Activated T-cell treated with anti-CD3 and anti-CD28 coated beads, Interleukin-2, amount 50 U/mL, for 48 hours (primary cell): ENCODE results near the gene LRMDA.
"Not testable (repeated sequence)": the region's sequence is repeated elsewhere in the genome, so short reads cannot be mapped to it uniquely, and the experiment has no call there.

ENCODE experiments used
- DNase-seq, 2 experiments: peaks; one replicate each; pipeline ENCODE4 v3.0.0-alpha.2; 2020

The LRMDA gene

DNA sequence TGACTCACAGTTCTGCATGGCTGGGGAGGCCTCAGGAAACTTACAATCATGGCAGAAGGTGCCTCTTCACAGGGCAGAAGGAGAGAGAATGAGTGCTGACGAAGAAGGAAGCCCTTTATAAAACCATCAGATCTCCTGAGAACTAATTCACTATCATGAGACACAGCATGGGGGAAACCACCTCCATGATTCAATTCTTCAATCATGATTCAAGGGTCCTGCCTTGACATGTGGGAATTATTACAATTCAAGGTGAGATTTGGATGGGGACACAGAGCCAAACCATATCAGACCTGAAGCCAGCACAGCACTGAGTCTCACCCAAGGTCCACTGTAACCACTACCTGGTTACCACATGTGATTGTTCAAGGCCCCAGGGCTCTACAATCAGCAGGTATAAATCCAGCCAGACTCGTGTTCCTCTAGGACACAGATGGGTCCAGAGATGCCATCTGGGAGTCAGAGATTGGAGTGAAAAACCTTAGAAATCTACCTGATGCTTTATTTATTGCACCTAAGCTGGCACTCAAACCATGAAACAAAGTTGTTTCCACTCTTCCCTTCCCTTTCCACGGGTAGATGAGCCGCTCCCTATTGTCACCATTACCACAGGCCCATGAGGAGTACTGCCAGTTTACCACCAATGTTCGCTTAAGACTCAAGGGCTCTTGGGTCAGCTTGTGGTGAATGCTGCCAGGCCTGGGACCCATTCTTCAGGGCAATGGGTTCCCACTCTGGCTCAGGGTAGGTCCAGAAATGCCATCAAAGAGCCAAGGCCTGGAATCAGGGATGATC lies 1061.5 kb downstream of the LRMDA start:
- no peak for DNase-seq

DNA sequence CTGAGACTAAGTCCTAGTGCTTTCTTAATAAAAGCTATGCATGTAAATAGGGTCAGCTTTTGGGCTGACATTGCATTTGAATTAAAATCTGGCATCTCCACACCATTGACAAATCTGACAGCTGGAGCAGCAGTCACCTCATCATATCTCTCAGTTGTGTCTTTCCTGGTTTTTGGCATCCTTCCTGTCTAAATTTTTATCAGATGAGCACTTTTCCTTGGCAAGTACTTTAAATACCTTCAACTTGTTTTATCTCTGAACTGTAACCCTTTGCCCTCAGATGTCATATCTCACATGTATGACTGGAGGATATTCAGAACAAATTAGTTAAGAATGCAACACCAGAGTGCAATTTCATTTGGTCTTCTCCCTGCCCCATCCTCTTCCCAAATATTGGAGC lies 1066.2 kb downstream of the LRMDA start:
- no peak for DNase-seq

DNA sequence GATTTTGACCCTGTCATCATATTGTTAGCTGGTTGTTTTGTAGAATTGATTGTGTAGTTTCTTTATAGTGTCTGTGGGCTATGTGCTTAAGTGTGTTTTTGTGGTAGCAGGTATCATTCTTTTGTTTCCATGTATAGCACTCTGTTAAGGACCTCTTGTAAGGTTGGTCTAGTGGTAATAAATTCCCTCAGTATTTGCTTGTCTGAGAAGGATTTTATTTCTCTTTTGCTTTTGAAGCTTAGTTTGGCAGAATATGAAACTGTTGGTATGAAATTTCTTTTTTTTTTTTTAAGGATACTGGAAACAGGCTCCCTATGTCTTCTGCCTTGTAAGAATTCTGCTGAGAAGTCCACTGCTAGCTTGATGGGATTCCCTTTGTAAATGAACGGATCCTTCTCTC lies 1073.4 kb downstream of the LRMDA start:
- DNase-seq: no peak

DNA sequence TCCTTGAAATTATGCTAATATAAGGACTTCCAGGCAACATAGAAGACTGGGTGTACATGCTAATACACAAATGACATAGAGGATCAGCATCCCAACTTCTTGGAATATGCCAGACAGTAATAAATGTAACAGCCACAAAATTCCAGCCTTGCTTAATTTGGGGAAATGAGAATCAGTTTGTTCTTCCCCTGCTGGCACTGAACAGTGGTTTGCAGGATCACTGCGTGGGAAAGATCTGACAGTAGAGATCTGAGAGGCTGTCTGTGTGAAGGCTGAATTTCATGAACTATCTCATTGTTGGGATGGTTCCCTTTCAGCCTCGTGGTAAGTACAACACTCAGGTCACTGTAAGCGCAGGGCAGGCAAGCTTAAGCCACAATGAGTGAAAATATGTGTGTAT lies 1078.0 kb downstream of the LRMDA start:
- DNase-seq: no peak

- DNase-seq: no peak
These were observed 1082.9 kb downstream of the LRMDA start for GRCh38 chr10:76514321-76514720.

DNA sequence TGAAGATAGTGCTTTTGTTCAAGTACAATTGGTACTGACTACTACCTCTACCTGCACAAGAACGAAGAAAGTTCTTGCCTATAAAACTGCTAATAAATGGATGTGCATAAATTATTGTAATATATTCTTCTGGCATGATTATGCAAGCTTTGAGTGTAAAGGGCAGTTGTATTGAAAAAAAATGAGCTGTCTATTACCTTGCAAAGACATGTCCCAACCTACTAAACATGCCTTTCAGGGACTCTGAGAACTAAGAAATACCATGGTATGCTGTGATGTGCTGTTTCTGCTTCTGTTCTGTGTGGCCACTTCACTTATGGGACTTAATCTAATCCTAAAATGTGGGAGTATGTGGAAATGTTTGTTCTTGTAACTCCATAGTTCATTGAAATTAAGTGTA lies 1083.4 kb downstream of the LRMDA start:
- no peak for DNase-seq

DNA sequence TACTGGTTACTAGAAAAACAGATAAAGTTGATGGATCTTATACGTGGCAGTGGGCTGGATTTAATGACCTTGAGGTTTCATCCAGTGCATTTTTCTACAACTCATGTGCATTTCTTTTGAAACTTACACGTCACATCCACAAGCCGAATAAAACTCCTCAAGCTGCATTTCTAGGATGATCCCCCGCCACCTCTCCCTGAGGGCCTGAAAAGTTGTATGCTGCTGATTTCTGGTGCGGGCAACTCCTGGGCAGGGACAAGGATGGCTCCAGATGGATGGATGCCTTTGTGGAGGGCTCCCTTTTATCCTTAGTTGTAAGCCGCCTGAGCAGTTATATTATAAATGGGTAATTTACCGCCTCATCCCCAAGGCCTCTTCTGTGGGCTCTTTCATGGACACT lies 1091.1 kb downstream of the LRMDA start:
- no peak for DNase-seq

DNA sequence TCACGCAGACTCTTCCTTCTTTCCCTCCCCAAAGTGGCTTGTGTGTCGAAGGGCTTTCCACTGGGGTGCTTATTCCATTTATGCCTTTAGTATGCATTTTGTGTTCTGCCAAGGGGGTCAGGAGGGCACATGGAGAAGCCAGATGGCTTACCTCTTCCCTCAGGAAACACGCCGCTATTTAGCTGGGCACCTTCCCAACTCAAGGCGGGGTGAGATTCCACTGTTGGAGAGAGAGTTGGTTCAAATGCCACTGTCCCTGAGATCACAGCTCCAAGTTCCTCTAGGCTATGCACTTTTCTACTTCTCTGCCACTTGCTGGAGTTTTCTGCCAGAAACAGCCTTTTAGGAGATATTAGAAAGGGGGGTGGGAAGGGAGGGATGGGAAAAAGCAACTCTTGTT lies 1091.8 kb downstream of the LRMDA start:
- DNase-seq: no peak

DNA sequence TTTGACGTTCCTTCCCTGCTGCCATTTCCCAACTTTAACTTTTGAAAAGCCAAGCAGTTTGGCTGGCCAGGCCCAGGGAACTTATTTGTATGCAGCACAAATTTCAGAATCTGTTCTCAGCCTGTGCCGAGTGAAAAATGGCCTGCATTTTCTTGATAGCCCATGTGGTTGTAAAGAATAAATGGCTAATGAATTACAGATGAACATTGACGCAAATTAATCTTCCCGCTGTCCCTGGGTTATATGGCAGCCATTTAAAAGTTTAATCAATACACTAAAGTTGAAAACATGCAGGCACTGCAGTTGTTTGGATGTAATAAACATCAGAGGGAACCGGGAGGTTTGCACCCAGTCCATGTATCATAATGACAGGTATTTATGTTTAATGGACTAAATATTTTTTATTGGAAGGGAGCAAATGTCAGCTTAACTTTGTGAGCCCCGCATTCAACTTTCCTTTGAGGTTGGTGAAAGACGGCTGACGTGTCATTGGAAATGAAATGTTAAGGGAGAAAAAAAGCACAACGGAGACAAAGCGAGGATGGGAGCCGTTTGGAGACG lies 1092.4 kb downstream of the LRMDA start:
- DNase-seq: no peak

DNA sequence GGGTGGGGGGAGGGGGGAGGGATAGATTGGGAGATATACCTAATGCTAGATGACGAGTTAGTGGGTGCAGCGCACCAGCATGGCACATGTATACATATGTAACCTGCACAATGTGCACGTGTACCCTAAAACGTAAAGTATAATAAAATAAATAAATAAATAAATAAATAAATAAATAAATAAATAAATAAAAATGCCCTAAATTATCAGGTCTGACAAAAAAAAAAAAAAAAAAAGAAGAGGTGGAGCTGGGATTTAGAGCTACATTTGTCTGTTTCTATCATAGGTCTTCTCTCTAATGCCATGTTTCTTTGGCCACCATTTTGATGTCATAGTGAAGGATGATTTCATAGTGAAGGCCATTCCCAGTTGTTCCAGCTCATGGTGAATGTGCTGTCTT lies 1095.4 kb downstream of the LRMDA start:
- not testable (repeated sequence) for DNase-seq

GRCh38 chr10:76540331-76540730 lies 1108.9 kb downstream of the LRMDA start:
- DNase-seq: no peak

- no peak for DNase-seq
These were observed 1109.4 kb downstream of the LRMDA start for GRCh38 chr10:76540786-76541185.

DNA sequence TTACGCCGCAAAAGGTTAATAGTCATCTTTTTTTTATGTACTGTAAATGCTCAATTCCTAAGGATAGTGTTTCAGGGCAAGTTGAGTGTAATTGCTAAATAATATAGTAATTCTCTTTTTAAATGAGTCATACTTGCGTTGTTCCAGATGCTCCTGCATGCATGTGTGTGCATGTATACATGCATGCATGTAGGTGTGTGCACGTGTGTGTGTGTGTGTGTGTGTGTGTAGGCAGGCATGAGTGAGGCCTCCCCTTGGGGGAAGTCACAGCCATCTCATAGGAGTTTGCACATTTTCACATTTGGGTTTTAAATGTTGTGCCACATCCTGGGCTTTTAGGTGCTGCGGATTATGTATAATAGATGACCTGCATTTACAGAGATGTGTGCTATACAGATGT lies 1110.4 kb downstream of the LRMDA start:
- DNase-seq: no peak

GRCh38 chr10:76542307-76542930 lies 1111.0 kb downstream of the LRMDA start:
- no peak for DNase-seq

DNA sequence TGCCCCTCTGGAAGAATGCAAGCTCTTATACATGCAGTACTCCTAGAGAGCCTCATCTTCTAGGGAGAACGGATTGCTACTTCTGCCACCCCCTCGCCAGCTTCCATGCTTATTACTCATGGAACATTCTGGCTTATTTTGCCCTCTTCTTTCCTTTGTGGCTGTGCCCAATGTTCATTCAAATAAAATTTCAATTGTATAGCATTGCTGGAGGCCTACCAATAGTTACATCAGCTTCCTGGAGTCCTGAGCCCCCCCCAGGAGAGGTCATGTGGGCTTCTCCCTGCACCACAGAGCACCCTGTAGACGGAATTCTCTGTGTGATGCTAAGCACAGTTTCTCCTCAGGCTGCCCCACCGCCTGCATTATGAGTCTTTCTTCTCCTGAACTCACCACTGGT lies 1112.2 kb downstream of the LRMDA start:
- DNase-seq: no peak

DNA sequence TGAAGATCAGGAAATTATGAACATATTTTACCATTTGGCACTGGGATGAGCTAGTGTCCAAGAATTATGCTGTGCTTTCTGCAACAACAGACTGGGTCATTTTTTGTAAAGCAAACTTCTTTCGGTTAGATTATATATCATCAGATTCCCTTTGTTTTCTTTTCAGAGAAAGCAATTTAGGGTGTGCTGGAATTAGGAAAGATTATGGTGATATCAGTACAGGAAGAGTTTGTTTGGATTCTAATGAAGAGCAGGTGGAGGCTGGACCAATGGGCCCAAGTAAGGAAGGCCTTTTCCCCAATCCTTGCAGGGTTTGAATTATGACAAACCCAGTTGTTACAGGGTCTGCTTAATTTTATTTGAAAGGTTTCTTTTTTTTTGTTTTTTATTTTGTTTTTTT lies 1113.4 kb downstream of the LRMDA start:
- no peak for DNase-seq

DNA sequence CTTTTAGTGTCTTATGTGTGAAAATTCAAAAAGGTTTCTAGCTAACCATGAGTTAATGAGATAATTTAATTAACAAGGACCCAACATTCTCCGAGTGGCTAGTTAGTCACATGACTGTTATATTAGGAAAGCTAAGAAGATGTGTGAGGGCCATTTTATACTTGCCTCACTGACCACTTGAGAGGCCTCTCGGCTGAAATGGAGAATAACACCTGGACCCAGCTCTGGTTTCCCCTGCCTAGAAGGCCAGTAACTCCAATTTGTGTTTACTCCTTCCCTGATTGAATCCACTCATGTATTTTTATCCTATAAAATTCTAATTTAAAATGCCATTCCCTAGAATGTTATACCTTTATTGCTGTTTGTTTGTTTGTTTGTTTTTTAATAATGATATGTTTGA lies 1115.0 kb downstream of the LRMDA start:
- DNase-seq: no peak

DNA sequence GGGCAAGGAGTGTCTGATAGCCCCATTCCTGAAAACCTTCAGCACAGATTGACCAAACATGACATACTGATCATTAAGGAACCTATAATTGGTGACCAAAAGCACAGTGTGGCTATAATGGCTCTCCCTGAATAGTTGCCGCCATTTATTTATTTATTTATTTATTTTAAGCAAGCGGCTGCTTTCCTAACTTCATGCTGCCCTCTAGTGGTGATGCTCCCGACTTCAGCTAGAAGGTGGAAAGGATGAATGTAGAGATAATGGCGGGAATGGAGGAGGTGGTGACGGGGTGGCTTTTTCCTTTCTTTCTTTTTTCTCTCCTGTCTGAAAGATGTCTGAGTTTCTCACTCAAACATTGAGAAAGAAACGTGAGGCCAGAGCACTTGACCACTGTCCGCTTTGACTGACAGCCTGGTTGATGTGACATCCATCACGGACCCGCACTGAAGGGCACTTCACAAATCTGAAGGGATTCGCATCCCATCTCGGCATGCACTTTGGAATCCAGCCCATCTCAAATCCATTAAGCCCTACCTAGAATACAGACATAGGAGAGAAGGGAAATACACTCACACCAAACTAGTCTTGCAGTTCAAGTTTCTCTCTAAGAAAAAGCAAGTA lies 1116.0 kb downstream of the LRMDA start:
- DNase-seq: peak; percentile 66 to 74

DNA sequence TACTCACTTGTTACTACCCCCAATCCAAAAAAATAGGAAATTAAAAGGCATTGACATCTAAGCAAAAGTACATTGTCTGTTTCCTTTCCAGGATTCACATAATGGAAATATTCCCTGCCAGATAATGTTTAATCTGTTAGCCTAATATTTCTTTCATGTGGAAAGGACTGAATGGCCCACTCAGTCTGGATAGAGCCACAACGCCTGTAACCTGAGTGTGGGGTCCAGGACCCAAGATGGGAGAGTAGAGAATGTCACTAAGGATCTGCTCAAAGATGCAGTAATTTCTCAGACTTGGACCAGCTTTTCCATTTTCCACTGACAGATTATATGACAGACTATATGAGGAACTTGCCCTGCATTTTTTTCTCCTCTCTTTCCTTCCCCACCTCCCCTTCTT lies 1117.3 kb downstream of the LRMDA start:
- DNase-seq: no peak

- no peak for DNase-seq
These were observed 1117.7 kb downstream of the LRMDA start for GRCh38 chr10:76549171-76549570.

GRCh38 chr10:76550806-76551205 lies 1119.4 kb downstream of the LRMDA start:
- DNase-seq: no peak

DNA sequence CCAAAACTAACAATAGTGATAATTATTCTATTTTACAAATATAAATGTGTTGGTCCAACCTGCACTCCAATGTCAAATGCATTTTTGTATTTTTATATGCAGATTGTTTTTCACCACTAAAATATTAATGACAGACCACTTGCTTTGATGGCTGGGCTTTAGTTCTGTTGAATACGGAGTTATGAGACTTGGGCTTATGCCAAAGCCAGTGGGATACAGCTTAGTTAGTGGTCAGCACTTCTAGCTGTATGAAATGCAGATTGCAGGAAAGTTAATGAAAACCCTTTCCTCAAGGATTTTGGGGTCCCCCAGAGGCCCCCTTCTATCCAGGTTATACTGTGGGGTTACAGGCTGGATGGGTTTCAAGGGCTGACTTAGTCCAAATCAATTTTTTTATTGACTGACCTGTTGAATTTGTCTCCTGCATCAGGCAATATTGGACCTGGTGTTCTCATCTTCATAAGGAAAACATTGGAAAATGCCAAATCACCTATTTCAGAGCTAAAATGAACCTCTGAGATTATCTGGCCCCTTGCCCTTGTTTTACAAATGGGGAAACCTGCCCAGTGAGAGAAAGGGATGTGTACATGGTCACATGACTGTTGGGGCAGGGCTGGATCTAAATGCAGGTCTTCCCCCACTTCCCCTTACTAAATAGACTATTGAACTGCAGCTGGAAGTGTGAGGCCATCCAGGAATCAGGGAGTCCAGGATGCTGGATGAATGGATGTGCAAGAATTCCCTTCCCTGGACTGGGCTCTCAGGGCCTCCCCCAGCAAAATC lies 1120.9 kb downstream of the LRMDA start:
- no peak for DNase-seq
